ENCODE measurements around the gene GPR180. TPM values are rescaled to one million over a fixed set of nuclear protein-coding genes. Genes with fewer than 3 reads are reported as not detected.

The GPR180 gene
- total RNA-seq, 2 donors from 2014 or later: 3.4 to 3.7 TPM

- peak in 1 of 2 donors; percentile 49 for DNase-seq
- peak; percentile 64 for ATAC-seq
- intact Hi-C loops (cut with DNase I, micrococcal nuclease): no loop called here
Measured at GRCh38 chr13:94595001-94595949, 6.4 kb upstream of the GPR180 start.

- peak; percentile 95 for DNase-seq
- intact Hi-C loops (cut with DNase I, micrococcal nuclease): no loop called here
- ATAC-seq: peak; percentile 99
Measured at GRCh38 chr13:94595950-94596574, 5.6 kb upstream of the GPR180 start, which contains the start of gene TGDS. Gene TGDS (minus strand): TSS chr13:94596152. CDS start chr13:94596136, 16 bp downstream.

- DNase-seq (peak; percentile 34 to 37), ATAC-seq (peak; percentile 4)
- intact Hi-C loops (cut with DNase I, micrococcal nuclease): no loop called here
Measured at GRCh38 chr13:94596575-94596971, 5.1 kb upstream of the GPR180 start.

GRCh38 chr13:94598281-94598680, 3.4 kb upstream of the GPR180 start:
- intact Hi-C loops (cut with DNase I, micrococcal nuclease): no loop called here
- DNase-seq (no peak), ATAC-seq (no peak)

- ATAC-seq (no peak), DNase-seq (no peak)
- intact Hi-C loops (cut with DNase I, micrococcal nuclease): no loop called here
Measured at GRCh38 chr13:94599877-94600276, 1.8 kb upstream of the GPR180 start.

- intact Hi-C loops (cut with DNase I, micrococcal nuclease): no loop called here
- ATAC-seq (no peak), DNase-seq (no peak)
Measured at GRCh38 chr13:94602467-94602866, 810 bp downstream of the GPR180 start.

GRCh38 chr13:94607056-94607455, 5.4 kb downstream of the GPR180 start:
- intact Hi-C loops (cut with DNase I, micrococcal nuclease): no loop called here
- ATAC-seq (no peak), DNase-seq (no peak)

GRCh38 chr13:94607939-94608338, 6.3 kb downstream of the GPR180 start:
- intact Hi-C loops (cut with DNase I, micrococcal nuclease): no loop called here
- ATAC-seq (no peak), DNase-seq (no peak)

GRCh38 chr13:94608586-94608985, 6.9 kb downstream of the GPR180 start:
- intact Hi-C loops (cut with DNase I, micrococcal nuclease): no loop called here
- no peak for ATAC-seq
- DNase-seq: no peak

- intact Hi-C loops (cut with DNase I, micrococcal nuclease): no loop called here
- DNase-seq: no peak
- ATAC-seq: no peak
Measured at GRCh38 chr13:94609196-94609595, 7.5 kb downstream of the GPR180 start.

GRCh38 chr13:94610475-94610874, 8.8 kb downstream of the GPR180 start:
- DNase-seq (no peak), ATAC-seq (no peak)
- intact Hi-C loops (cut with DNase I, micrococcal nuclease): no loop called here

- DNase-seq (no peak), ATAC-seq (no peak)
- intact Hi-C loops (cut with DNase I, micrococcal nuclease): no loop called here
Measured at GRCh38 chr13:94612050-94612449, 10.4 kb downstream of the GPR180 start.

- no peak for DNase-seq
- intact Hi-C loops (cut with DNase I, micrococcal nuclease): no loop called here
- ATAC-seq: no peak
Measured at GRCh38 chr13:94613051-94613450, 11.4 kb downstream of the GPR180 start.

- intact Hi-C loops (cut with DNase I, micrococcal nuclease): loop anchor here in 1 of 2 donors (2.0 kb wide), 1 partner anchor 183 kb away; no protein-coding TSS in a partner anchor
- ATAC-seq (peak; percentile 58), DNase-seq (no peak)
Measured at GRCh38 chr13:94617389-94618000, 15.8 kb downstream of the GPR180 start.

GRCh38 chr13:94620286-94620896, 18.7 kb downstream of the GPR180 start:
- DNase-seq: peak in 1 of 2 donors; percentile 32
- intact Hi-C loops (cut with DNase I, micrococcal nuclease): no loop called here
- peak; percentile 80 for ATAC-seq

- intact Hi-C loops (cut with DNase I, micrococcal nuclease): no loop called here
- no peak for DNase-seq
- no peak for ATAC-seq
Measured at GRCh38 chr13:94622344-94622743, 20.7 kb downstream of the GPR180 start.

GRCh38 chr13:94623316-94623715, 21.7 kb downstream of the GPR180 start:
- ATAC-seq: no peak
- DNase-seq: no peak
- intact Hi-C loops (cut with DNase I, micrococcal nuclease): no loop called here

GRCh38 chr13:94630858-94631257, 29.2 kb downstream of the GPR180 start:
- intact Hi-C loops (cut with DNase I, micrococcal nuclease): no loop called here
- ATAC-seq (no peak), DNase-seq (no peak)

Data from left colon (tissue), 2 donors.